ENCODE results near the gene RAD1.

GRCh38 chr5:34866989-34867471, 48.3 kb downstream of the RAD1 start:
- TF ChIP-seq CTCF (IDR thresholded peaks at IDR 0.05), result no peak
- no peak for TF ChIP-seq EZH2 (IDR thresholded peaks at IDR 0.05; ENCODE audit: borderline replicate concordance, insufficient read depth, low read depth, low read length, poor library complexity, severe bottlenecking)
